ENCODE results near the gene MMEL1.

MMEL1 gene

GRCh38 chr1:2633366-2633935 is 635 bp upstream of the MMEL1 start:
- no peaks in the 10 kb centered on the region for H3K9me3 ChIP-seq (ENCODE audit: control insufficient read depth, insufficient read depth, low read depth, low read length)

More at GRCh38 chr1:2633366-2633935, 635 bp upstream of the MMEL1 start:
- POLR2A ChIA-PET = no interaction called here
- no peak overlapping the region for H3K27ac ChIP-seq (ENCODE audit: extremely low read depth, low read depth, low read length)
- H3K4me1 ChIP-seq (ENCODE audit: control insufficient read depth, insufficient read depth, low read length) = no peaks in the 10 kb centered on the region
- H3K36me3 ChIP-seq (ENCODE audit: control insufficient read depth in 2 of 2, insufficient read depth in 1 of 2, low read length in 2 of 2) = no peaks in the 10 kb centered on the region
- TF ChIP-seq ZNF24 (tag by site-specific recombination; IDR thresholded peaks at IDR 0.05) (no peak), ZNF19 (tag by site-specific recombination; IDR thresholded peaks at IDR 0.05; ENCODE audit: low read depth) (no peak), REPIN1 (tag by site-specific recombination; IDR thresholded peaks at IDR 0.05; ENCODE audit: low read depth) (no peak), HOXC10 (CRISPR knock-in tag; IDR thresholded peaks at IDR 0.05) (no peak), ZBTB7A (tag by site-specific recombination; IDR thresholded peaks at IDR 0.05; ENCODE audit: low read depth) (no peak), ZNF211 (tag by site-specific recombination; IDR thresholded peaks at IDR 0.05; ENCODE audit: low read depth) (no peak), PBX3 (CRISPR knock-in tag; IDR thresholded peaks at IDR 0.05) (no peak), ZNF280D (tag by site-specific recombination; IDR thresholded peaks at IDR 0.05) (no peak), TRIM28 (IDR thresholded peaks at IDR 0.05; ENCODE audit: borderline replicate concordance, low read length) (no peak), ZNF530 (tag by site-specific recombination; IDR thresholded peaks at IDR 0.05; ENCODE audit: low read depth) (no peak), HOXA7 (CRISPR knock-in tag; IDR thresholded peaks at IDR 0.05; ENCODE audit: borderline replicate concordance) (no peak), ZNF175 (tag by site-specific recombination; IDR thresholded peaks at IDR 0.05) (no peak)
- TF ChIP-seq, protein P1, sequence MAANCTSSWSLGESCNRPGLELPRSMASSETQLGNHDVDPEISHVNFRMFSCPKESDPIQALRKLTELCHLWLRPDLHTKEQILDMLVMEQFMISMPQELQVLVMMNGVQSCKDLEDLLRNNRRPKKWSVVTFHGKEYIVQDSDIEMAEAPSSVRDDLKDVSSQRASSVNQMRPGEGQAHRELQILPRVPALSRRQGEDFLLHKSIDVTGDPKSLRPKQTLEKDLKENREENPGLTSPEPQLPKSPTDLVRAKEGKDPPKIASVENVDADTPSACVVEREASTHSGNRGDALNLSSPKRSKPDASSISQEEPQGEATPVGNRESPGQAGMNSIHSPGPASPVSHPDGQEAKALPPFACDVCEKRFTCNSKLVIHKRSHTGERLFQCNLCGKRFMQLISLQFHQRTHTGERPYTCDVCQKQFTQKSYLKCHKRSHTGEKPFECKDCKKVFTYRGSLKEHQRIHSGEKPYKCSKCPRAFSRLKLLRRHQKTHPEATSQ (tag by site-specific recombination; IDR thresholded peaks at IDR 0.05) = no peak
- TF ChIP-seq, protein P2, sequence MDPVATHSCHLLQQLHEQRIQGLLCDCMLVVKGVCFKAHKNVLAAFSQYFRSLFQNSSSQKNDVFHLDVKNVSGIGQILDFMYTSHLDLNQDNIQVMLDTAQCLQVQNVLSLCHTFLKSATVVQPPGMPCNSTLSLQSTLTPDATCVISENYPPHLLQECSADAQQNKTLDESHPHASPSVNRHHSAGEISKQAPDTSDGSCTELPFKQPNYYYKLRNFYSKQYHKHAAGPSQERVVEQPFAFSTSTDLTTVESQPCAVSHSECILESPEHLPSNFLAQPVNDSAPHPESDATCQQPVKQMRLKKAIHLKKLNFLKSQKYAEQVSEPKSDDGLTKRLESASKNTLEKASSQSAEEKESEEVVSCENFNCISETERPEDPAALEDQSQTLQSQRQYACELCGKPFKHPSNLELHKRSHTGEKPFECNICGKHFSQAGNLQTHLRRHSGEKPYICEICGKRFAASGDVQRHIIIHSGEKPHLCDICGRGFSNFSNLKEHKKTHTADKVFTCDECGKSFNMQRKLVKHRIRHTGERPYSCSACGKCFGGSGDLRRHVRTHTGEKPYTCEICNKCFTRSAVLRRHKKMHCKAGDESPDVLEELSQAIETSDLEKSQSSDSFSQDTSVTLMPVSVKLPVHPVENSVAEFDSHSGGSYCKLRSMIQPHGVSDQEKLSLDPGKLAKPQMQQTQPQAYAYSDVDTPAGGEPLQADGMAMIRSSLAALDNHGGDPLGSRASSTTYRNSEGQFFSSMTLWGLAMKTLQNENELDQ (tag by site-specific recombination; IDR thresholded peaks at IDR 0.05; ENCODE audit: low read depth) = no peak
- TF ChIP-seq, protein P3, sequence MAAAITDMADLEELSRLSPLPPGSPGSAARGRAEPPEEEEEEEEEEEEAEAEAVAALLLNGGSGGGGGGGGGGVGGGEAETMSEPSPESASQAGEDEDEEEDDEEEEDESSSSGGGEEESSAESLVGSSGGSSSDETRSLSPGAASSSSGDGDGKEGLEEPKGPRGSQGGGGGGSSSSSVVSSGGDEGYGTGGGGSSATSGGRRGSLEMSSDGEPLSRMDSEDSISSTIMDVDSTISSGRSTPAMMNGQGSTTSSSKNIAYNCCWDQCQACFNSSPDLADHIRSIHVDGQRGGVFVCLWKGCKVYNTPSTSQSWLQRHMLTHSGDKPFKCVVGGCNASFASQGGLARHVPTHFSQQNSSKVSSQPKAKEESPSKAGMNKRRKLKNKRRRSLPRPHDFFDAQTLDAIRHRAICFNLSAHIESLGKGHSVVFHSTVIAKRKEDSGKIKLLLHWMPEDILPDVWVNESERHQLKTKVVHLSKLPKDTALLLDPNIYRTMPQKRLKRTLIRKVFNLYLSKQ (tag by site-specific recombination; IDR thresholded peaks at IDR 0.05; ENCODE audit: borderline replicate concordance) = no peak
- TF ChIP-seq, protein P4, sequence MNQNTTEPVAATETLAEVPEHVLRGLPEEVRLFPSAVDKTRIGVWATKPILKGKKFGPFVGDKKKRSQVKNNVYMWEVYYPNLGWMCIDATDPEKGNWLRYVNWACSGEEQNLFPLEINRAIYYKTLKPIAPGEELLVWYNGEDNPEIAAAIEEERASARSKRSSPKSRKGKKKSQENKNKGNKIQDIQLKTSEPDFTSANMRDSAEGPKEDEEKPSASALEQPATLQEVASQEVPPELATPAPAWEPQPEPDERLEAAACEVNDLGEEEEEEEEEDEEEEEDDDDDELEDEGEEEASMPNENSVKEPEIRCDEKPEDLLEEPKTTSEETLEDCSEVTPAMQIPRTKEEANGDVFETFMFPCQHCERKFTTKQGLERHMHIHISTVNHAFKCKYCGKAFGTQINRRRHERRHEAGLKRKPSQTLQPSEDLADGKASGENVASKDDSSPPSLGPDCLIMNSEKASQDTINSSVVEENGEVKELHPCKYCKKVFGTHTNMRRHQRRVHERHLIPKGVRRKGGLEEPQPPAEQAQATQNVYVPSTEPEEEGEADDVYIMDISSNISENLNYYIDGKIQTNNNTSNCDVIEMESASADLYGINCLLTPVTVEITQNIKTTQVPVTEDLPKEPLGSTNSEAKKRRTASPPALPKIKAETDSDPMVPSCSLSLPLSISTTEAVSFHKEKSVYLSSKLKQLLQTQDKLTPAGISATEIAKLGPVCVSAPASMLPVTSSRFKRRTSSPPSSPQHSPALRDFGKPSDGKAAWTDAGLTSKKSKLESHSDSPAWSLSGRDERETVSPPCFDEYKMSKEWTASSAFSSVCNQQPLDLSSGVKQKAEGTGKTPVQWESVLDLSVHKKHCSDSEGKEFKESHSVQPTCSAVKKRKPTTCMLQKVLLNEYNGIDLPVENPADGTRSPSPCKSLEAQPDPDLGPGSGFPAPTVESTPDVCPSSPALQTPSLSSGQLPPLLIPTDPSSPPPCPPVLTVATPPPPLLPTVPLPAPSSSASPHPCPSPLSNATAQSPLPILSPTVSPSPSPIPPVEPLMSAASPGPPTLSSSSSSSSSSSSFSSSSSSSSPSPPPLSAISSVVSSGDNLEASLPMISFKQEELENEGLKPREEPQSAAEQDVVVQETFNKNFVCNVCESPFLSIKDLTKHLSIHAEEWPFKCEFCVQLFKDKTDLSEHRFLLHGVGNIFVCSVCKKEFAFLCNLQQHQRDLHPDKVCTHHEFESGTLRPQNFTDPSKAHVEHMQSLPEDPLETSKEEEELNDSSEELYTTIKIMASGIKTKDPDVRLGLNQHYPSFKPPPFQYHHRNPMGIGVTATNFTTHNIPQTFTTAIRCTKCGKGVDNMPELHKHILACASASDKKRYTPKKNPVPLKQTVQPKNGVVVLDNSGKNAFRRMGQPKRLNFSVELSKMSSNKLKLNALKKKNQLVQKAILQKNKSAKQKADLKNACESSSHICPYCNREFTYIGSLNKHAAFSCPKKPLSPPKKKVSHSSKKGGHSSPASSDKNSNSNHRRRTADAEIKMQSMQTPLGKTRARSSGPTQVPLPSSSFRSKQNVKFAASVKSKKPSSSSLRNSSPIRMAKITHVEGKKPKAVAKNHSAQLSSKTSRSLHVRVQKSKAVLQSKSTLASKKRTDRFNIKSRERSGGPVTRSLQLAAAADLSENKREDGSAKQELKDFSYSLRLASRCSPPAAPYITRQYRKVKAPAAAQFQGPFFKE (tag by site-specific recombination; IDR thresholded peaks at IDR 0.05; ENCODE audit: borderline replicate concordance) = no peak
- TF ChIP-seq, protein P5, sequence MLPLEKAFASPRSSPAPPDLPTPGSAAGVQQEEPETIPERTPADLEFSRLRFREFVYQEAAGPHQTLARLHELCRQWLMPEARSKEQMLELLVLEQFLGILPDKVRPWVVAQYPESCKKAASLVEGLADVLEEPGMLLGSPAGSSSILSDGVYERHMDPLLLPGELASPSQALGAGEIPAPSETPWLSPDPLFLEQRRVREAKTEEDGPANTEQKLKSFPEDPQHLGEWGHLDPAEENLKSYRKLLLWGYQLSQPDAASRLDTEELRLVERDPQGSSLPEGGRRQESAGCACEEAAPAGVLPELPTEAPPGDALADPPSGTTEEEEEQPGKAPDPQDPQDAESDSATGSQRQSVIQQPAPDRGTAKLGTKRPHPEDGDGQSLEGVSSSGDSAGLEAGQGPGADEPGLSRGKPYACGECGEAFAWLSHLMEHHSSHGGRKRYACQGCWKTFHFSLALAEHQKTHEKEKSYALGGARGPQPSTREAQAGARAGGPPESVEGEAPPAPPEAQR (tag by site-specific recombination; IDR thresholded peaks at IDR 0.05) = no peak
- H3K4me3 ChIP-seq (ENCODE audit: low read depth, low read length) = no peak overlapping the region
- CTCF ChIA-PET = no interaction called here
